Sigmoid colon (tissue), 4 donors: ENCODE results near the gene RECK.

ENCODE experiments used
- CTCF ChIP-seq, 4 experiments: fragments of 450-650 bp in 3 of 4; fragments of 200-600 bp in 1 of 4; IDR thresholded peaks; one replicate each; pipeline ENCODE4 v1.5.1; 2016 to 2019; ENCODE audit warnings: antibody characterized with exemption in 4 of 4, mild to moderate bottlenecking in 3 of 4, moderate library complexity in 2 of 4
- POLR2A ChIP-seq, 2 donors: fragments of 450-650 bp; IDR thresholded peaks; one replicate each; pipeline ENCODE4 v1.6.1; 2016; ENCODE audit warnings: antibody characterized with exemption in 2 of 2, mild to moderate bottlenecking in 2 of 2, moderate library complexity in 2 of 2
- POLR2AphosphoS5 ChIP-seq, 4 donors: sonication (generic); formaldehyde crosslinking; IDR thresholded peaks; one replicate each; pipeline ENCODE4 v1.6.1; 2017; ENCODE audit warnings: antibody characterized with exemption in 4 of 4

- TF ChIP-seq CTCF (IDR thresholded peaks at IDR 0.05) (peak; percentile 62 to 87 (median 81)), POLR2A (IDR thresholded peaks at IDR 0.05) (no peak), POLR2AphosphoS5 (IDR thresholded peaks at IDR 0.05) (peak in 2 of 4 donors; percentile 27 to 29)
These were observed 66.2 kb downstream of the RECK start for GRCh38 chr9:36102742-36103495.
